Measurements from ENCODE around the gene MXD4. TPM values are rescaled to one million over a fixed set of nuclear protein-coding genes. Genes with fewer than 3 reads are reported as not detected.

Gene MXD4
- 40.8 TPM for total RNA-seq

GRCh38 chr4:2261853-2262144 is at the start of gene MXD4:
Gene MXD4 (minus strand): TSS chr4:2262109. CDS start chr4:2261980, 129 bp downstream.

GRCh38 chr4:2241410-2242353 is 20.2 kb downstream of the MXD4 start, which contains the start of the genes HAUS3 and POLN:
Gene HAUS3 (minus strand): TSS chr4:2242121. CDS start chr4:2240946, 1,175 bp downstream.
Gene POLN (minus strand): TSS chr4:2242121. CDS start chr4:2229231, 12,890 bp downstream.

Other genes starting within 250 kb of the MXD4 start
- gene NAT8L, start 202.8 kb downstream of the MXD4 start, total RNA-seq = 3.5 TPM
- 29.4 TPM for gene HAUS3, start 20.0 kb downstream of the MXD4 start, total RNA-seq
- 4.8 TPM for gene POLN, start 20.0 kb downstream of the MXD4 start, total RNA-seq
- gene ZFYVE28, start 156.5 kb upstream of the MXD4 start, total RNA-seq = 10.4 TPM
- not detected for gene CFAP99, start 156.8 kb upstream of the MXD4 start, total RNA-seq
- gene RNF4, start 207.0 kb upstream of the MXD4 start, total RNA-seq = 51.6 TPM